22Rv1 (cell line): Measurements from ENCODE around the gene ZDHHC3.

ENCODE experiments used
- H3K27ac ChIP-seq: fragments of 450-650 bp; 2 replicates; pipeline ENCODE4 v1.5.1; 2017
- ZFX ChIP-seq: fragments of 450-650 bp; IDR thresholded peaks from 2 replicates; pipeline ENCODE4 v1.6.1; 2017; ENCODE audit warnings: antibody characterized with exemption, borderline replicate concordance
- TF ChIP-seq, protein P1 (sequence below): fragments of 450-650 bp; IDR thresholded peaks from 2 replicates; pipeline ENCODE4 v1.5.1; 2017; ENCODE audit warnings: mild to moderate bottlenecking

The ZDHHC3 gene

DNA sequence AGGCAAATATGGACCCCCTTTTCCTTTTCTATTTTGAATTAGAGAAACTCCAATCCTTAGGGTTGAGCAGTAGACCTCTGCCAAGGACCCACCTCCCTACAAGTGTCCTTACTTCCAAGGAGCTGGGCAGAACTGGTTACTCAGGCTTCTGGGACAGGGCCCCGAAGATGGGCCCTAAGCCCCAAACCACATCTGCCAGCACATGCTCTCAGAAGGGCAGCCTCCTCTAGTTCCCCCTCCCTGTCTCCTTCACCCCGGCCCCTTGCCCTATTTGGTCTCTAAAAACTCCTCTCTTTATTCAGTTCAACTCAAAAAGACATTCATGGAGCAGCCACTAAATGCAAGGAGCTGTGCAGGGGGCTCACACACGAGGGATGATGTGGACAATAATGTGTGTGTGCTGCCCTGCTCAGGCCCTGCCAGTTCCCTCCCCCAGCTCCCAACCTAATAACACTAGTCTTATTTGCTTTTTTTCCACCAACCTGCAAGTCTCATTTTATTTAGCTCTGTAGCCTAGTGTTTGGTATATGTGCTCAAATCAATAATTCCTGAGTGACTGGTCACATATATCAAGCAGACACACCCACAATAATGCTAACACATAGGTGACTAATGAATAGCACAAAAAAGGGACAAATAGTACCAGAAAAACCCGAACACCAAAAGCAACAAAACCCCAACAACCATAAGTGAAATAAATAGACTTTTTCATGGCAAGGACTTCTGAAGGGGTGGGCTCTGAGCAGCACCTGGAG, 12.2 kb downstream of the ZDHHC3 start:
- no peak overlapping the region for H3K27ac ChIP-seq
- TF ChIP-seq, protein P1, sequence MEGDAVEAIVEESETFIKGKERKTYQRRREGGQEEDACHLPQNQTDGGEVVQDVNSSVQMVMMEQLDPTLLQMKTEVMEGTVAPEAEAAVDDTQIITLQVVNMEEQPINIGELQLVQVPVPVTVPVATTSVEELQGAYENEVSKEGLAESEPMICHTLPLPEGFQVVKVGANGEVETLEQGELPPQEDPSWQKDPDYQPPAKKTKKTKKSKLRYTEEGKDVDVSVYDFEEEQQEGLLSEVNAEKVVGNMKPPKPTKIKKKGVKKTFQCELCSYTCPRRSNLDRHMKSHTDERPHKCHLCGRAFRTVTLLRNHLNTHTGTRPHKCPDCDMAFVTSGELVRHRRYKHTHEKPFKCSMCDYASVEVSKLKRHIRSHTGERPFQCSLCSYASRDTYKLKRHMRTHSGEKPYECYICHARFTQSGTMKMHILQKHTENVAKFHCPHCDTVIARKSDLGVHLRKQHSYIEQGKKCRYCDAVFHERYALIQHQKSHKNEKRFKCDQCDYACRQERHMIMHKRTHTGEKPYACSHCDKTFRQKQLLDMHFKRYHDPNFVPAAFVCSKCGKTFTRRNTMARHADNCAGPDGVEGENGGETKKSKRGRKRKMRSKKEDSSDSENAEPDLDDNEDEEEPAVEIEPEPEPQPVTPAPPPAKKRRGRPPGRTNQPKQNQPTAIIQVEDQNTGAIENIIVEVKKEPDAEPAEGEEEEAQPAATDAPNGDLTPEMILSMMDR: no peak
- TF ChIP-seq ZFX: no peak

DNA sequence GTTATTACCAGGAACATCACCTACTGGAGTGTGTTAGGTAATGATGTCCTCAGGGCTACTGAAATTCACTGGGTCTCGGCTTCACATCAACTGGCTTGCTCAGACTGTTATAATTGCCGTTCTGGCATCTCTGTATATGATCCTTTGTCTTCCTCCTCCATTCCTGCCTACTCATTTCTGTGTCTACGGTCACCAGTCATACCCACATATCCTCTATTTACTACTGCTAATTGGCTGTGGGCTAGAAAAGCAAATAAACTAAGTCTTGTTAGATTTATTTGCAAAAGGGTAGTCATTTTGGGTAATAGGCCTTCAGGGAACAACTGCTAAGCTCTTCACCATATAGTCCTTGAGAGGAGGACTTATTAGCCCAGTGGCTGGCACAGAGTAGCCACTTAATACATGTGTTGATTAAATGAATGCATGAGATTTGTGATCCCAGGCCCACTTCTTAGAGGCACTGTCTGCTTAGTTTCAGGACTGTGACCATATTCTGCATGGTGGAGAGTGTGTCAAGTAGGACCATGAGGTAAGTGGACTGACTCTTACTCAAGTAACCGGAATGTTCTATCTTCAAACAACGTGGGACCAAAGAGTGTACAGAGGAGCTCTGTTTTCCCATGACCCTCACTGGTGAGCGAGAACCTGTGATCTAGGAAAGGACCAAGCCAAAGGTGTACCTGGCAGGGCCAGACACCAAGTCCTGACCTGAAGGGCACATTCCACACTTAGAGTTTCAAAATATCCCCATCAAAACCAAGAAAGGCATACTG, 13.2 kb downstream of the ZDHHC3 start:
- H3K27ac ChIP-seq: no peak overlapping the region

GRCh38 chr3:44961888-44962287, 14.1 kb downstream of the ZDHHC3 start:
- TF ChIP-seq, protein P1: no peak
- TF ChIP-seq ZFX: no peak
- H3K27ac ChIP-seq: no peak overlapping the region

More for the DNA sequence above, 13.2 kb downstream of the ZDHHC3 start:
- TF ChIP-seq, protein P1: no peak
- TF ChIP-seq ZFX: no peak

DNA sequence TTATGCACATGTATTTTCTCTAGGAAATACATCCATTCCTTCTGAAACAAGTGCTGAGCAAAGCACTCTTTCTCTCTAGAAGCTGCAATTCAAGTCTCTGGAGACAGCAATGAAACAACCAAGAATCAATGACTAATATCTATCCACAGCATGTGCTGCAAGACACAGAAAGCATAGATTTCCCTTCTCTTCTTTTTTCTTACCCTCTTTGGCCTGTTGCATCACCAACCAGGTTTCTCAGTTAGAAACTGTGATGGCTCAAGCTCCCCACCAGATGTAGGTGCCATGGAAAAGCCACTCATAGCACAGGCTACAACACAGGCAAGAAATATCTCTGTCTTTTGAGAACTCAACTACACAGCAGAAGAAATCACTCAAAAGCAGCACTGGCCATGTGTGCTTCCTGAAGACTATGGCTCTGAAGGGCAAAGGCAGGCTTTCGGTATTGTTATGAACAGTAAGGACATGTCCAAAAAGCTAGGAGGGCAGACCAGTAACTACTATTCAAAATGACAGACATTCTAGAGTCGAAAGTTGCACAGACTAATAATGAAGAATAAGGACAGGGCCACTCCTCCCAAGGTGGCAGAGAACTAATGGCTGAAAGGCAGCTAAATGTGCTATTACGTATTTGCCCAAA, 15.5 kb downstream of the ZDHHC3 start:
- H3K27ac ChIP-seq: no peak overlapping the region

GRCh38 chr3:44958386-44958785, 17.6 kb downstream of the ZDHHC3 start:
- no peak overlapping the region for H3K27ac ChIP-seq
- TF ChIP-seq, protein P1: no peak
- no peak for TF ChIP-seq ZFX

More for the DNA sequence above, 15.5 kb downstream of the ZDHHC3 start:
- no peak for TF ChIP-seq ZFX
- TF ChIP-seq, protein P1: no peak

DNA sequence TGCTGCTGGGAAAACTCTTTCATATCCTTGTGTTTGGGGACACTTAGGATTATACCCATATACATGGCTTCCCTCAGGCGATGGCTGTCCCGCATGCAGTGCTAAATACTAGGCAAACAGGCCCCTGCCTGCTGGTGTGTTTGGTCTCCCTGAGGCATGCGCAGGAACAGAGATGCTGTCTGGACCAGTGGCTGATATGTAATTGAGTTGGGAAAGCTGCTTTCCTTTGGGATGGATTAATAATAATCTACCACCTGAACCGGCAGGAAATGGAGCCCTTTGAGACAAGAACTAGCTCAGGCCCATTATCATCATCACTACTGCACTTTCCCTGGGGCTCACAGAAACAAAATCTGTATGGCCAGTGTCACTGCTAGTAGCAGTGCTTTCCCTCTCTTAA, 18.0 kb downstream of the ZDHHC3 start:
- no peak overlapping the region for H3K27ac ChIP-seq
- TF ChIP-seq, protein P1: no peak
- TF ChIP-seq ZFX: no peak

DNA sequence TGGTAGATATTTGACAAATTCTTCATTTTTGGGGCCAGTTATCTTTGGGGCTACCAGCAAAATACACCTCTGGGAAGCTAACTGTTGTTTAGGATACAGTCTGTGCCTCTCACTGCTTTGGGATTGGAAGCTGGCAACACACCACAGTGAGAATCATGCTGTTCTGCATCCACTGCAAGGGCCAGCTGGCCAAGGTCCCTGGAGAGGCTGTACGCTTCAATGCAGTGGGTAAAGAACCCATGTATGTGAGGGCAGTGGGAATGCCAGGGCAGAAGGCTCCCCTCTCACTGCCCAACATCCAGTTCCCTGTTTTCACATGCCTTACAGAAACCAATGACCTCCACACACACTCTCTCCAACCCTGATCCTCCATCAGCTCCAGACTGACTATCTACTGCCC, 20.1 kb downstream of the ZDHHC3 start:
- TF ChIP-seq ZFX: no peak
- TF ChIP-seq, protein P1: no peak
- H3K27ac ChIP-seq: no peak overlapping the region
